ENCODE measurements around the gene PAFAH1B1. TPM values are rescaled to one million over a fixed set of nuclear protein-coding genes. Genes with fewer than 3 reads are reported as not detected.
A peak's percentile ranks its signal among the peaks of the same experiment; 100 is the strongest.

The PAFAH1B1 gene
- total RNA-seq, 2 experiments from 2014 or later, result 159 to 168 TPM

DNA sequence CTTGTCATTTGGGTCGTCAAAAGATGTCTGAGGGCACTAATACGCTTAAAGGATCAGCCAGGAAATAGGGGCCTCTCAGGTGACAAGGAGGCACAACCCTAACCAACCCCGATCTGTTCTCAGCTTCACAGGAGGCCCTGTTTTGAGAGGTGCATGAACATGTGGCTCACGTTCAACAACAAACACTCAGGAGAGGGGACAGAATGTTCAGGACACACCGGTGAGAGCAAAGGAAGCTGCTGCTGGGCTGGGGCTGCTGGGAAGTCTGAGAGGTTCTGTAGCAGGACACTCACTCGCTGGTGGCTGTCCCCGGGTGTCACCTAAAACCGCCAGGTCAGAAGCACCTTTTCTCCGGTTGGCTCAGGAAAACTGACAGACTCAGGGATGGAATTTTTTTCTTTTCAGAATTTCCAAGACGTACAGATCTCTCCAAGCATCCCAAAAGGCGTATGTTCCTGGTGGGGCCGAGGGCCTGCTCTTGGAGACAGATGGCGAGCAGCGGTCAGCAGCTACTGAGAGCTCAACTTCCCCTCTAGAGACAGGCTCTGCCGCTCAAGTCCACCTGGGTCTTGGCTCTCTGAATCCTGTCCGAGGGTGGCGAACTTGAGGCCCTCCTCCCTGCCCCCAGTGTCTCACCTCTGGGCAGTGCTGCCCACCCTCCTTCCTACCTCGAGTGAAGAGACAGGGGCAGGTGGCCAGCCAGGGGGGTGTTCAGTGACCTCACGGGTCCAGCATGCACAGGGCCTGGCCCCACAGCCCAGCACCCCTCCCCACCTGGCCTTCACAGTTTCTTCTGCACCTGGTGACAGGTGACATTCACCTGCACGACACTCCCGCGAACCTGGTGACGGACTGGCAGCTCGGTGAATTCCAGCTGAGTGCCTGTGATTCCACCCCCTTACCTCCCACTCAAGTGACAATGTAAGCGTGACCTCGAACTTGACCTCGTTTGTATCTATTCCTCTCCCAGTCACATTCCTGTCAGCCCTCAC, 95.2 kb downstream of the PAFAH1B1 start:
- H3K9me3 Mint-ChIP-seq, result no peaks in the 10 kb centered on the region
- ChIA-PET CTCF (interaction anchor here (1.1 kb wide), 1 partner anchor 13 kb away, joined by 3 read pairs; no protein-coding TSS in a partner anchor), POLR2A (interaction anchor here (1.1 to 1.6 kb wide), 3 partner anchors 11 to 22 kb away, joined by 3 to 6 read pairs (median 4); no protein-coding TSS in a partner anchor)
- H3K4me3 Mint-ChIP-seq, result no peak overlapping the region
- peak overlapping the region; percentile 55 for H3K27ac Mint-ChIP-seq
- ATAC-seq, result no peak
- intact Hi-C loops (cut with micrococcal nuclease), result no loop called here
- DNase-seq, result no peak
- peaks cover 10% of the 10 kb centered on the region for H3K4me1 Mint-ChIP-seq (ENCODE audit: low read depth)
- H3K27me3 Mint-ChIP-seq, result no peaks in the 10 kb centered on the region
- TF ChIP-seq, protein P1, sequence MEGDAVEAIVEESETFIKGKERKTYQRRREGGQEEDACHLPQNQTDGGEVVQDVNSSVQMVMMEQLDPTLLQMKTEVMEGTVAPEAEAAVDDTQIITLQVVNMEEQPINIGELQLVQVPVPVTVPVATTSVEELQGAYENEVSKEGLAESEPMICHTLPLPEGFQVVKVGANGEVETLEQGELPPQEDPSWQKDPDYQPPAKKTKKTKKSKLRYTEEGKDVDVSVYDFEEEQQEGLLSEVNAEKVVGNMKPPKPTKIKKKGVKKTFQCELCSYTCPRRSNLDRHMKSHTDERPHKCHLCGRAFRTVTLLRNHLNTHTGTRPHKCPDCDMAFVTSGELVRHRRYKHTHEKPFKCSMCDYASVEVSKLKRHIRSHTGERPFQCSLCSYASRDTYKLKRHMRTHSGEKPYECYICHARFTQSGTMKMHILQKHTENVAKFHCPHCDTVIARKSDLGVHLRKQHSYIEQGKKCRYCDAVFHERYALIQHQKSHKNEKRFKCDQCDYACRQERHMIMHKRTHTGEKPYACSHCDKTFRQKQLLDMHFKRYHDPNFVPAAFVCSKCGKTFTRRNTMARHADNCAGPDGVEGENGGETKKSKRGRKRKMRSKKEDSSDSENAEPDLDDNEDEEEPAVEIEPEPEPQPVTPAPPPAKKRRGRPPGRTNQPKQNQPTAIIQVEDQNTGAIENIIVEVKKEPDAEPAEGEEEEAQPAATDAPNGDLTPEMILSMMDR (IDR thresholded peaks at IDR 0.05), result no peak
- H3K36me3 Mint-ChIP-seq (ENCODE audit: low read depth), result peaks cover 10% of the 10 kb centered on the region

DNA sequence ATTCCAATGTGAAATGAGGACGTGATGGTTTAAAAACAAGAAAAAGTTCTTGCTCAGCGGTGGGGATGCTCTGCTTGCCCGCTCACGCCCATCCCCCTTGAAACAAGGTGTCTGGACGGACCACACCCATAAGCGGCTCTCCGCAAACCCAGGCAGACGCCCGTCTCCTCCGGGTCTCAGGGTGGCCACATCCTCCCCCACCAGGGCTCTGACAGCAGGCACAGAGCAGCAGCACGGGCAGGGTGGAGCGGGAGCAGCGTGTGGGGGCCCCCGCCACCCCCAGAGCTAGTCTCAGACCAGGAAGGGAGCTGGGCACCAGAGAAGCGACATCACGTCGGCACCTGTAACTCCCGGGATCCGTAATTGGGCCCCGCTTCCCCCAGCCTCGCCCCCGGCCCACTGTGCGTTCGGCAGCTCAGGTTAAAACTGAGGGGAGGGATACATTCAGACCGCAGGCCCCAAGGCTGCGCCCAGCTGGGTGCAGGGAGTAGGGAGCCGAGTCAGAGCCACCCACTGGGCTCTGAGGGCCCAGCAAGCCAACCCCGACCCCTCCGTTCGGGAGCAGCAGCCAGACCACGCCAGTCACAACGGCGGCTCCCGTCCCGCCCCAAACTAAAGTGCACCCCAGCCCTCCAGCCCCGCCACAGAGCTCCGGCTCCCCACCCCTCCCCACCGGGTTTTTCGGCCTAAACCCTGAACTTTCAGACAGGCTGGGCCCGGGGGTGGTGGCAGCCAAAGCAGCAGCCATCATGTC, 96.1 kb downstream of the PAFAH1B1 start:
- POLR2A ChIA-PET, result interaction anchor here (1.4 kb wide), 1 partner anchor 17 kb away, joined by 6 read pairs; no protein-coding TSS in a partner anchor
- intact Hi-C loops (cut with micrococcal nuclease), result no loop called here

DNA sequence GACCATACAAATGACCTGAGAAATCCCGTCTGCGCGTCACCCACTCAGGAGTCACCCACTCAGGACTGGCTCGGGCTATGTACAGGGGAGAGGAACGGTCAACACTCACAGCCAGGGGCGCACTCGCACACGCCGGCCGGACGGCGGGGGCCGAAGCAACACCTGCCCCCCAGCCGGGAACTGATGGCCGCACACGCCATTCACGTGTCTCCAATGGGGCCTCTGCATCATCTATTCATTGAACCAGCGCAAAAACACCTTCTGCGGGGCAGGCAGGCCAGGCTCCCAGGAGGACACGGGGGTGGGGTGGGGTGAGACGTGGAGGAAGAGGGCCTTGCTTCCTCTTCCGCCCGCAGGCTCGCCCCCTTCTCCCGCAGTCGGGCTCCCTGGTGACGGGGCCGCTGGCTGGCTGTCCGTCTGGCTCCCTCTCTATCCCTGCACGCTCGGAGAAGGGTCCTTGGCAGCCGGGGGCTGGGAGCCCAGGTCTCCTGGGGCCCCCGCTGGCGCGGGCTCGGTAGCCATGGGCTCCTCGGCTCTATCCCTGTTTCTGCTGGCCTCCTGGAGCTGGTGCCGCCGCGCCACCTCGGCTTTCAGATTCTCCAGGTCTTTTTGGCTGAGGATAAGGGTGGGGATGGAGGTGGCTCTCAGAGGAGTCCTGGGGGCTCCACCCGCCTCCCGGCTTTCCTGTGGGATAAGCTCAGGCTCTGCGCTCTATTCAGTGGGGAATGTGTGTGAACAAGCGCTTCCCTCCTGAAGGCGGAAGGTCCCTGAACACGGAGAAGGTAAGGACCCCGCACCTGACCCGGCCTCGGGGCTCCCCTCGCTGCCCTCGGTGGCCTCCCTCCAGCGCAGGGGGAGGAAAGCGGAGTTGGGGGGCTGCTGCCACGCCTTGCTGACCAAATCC, 97.0 kb downstream of the PAFAH1B1 start:
- no peak for DNase-seq
- Mint-ChIP-seq H3K4me1 (ENCODE audit: low read depth) (peaks cover 10% of the 10 kb centered on the region), H3K9me3 (no peaks in the 10 kb centered on the region), H3K36me3 (ENCODE audit: low read depth) (peaks cover 13% of the 10 kb centered on the region), H3K27ac (no peak overlapping the region), H3K4me3 (no peak overlapping the region), H3K27me3 (no peaks in the 10 kb centered on the region)
- intact Hi-C loops (cut with micrococcal nuclease), result no loop called here
- POLR2A ChIA-PET, result no interaction called here
- CTCF ChIA-PET, result no interaction called here
- TF ChIP-seq, protein P1 (IDR thresholded peaks at IDR 0.05), result no peak
- ATAC-seq, result no peak

More for the DNA sequence above, 96.1 kb downstream of the PAFAH1B1 start:
- Mint-ChIP-seq H3K27me3 (no peaks in the 10 kb centered on the region), H3K4me3 (no peak overlapping the region), H3K4me1 (ENCODE audit: low read depth) (peaks cover 10% of the 10 kb centered on the region), H3K9me3 (no peaks in the 10 kb centered on the region), H3K27ac (no peak overlapping the region), H3K36me3 (ENCODE audit: low read depth) (peaks cover 13% of the 10 kb centered on the region)
- CTCF ChIA-PET, result no interaction called here
- no peak for DNase-seq
- TF ChIP-seq, protein P1 (IDR thresholded peaks at IDR 0.05), result no peak
- peak; percentile 25 for ATAC-seq

DNA sequence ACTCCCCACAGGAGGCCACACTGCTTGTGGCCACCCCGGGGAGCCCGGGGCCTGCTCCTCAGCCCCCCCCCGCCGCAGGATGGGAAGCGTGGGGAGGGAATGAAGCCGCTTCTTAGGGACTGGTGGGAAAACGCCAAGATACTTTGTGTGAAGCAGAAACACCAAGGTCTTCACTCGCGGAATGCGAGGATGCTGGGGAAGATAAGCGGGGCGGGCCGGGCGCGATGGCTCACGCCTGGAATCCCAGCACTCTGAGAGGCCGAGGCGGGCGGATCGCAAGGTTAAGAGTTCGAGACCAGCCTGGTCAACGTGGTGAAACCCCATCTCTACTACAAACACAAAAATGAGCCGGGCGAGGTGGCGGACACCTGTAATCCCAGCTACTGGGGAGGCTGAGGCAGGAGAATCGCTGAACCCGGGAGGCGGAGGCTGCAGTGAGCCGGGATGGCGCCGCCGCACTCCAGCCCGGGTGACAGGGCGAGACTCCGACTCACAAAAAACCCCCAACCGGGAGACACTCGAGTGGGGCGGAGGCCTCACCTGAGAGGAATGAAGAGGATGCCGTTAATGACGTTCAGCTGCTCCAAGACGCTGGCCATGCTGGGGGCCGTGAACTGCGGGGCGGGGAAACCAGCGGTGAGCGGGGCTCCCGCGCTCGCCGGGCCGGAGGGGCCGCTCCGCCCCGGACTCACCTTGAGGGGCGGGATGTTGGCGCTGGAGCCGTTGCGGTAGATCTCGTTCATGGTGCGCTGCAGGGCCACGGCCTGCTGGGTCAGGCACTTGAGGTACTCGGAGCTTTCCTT, 97.8 kb downstream of the PAFAH1B1 start:
- ChIA-PET POLR2A (interaction anchor here (0.6 kb wide), 1 partner anchor 37 kb away, joined by 3 read pairs; no protein-coding TSS in a partner anchor), CTCF (no interaction called here)
- no peak for ATAC-seq
- H3K27ac Mint-ChIP-seq, result no peak overlapping the region
- H3K36me3 Mint-ChIP-seq (ENCODE audit: low read depth), result peaks cover 13% of the 10 kb centered on the region
- TF ChIP-seq, protein P1 (IDR thresholded peaks at IDR 0.05), result no peak
- no peak overlapping the region for H3K4me3 Mint-ChIP-seq
- H3K27me3 Mint-ChIP-seq, result no peaks in the 10 kb centered on the region
- intact Hi-C loops (cut with micrococcal nuclease), result no loop called here
- H3K4me1 Mint-ChIP-seq (ENCODE audit: low read depth), result peaks cover 10% of the 10 kb centered on the region
- no peak for DNase-seq
- no peaks in the 10 kb centered on the region for H3K9me3 Mint-ChIP-seq
